Ammon's horn (tissue), 1 donor: Measurements from ENCODE around the gene MYO5C.
"Not testable (repeated sequence)": the region's sequence is repeated elsewhere in the genome, so short reads cannot be mapped to it uniquely, and the experiment has no call there.

ENCODE experiments used
- DNase-seq: peaks from one replicate; pipeline ENCODE4 v3.0.0-alpha.2; 2016; ENCODE audit warnings: low spot score

The MYO5C gene

DNA sequence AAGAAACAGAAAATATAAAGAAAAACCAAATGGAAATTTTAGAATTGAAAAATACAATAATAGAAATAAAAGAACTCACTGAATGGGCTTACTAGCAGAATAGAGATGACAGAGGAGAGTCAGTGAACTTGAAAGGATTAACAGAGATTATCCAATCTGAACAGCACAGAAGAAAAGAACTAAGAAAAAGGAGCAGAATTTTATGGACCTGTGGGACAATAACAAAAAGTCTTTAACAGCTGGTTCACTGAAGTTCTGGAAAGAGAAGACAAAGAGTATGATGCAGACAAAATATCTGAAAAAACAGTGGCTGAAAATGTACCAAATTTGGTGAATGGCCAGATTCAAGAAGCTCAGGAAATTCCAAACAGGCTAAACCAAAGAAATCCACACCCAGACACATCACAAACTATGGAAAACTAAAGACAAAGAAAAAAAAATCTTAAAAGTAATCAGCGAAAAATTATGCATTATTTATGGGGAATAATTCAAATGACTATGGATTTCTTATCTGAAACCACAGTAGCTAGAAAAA lies 94.7 kb downstream of the MYO5C start:
- DNase-seq, result no peak

DNA sequence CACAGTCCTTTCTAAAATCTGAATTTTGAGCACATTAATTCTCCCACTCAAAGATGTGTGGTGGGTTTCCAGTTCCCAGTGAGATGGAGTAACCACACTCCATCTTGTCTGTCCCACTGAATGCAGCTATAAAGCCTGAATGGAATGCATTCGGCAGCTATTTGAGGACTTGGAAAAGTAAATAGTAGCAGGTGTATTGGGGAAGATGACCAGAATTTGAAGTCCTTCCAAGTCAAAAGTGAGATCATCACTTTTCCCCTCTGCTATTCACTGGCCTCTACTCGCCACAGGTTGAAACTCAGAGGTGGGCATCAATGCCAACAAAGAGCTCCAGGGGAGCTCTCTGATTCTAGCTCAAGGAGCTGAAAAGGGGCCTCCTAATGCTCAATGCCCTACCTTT lies 96.3 kb downstream of the MYO5C start:
- DNase-seq, result no peak

DNA sequence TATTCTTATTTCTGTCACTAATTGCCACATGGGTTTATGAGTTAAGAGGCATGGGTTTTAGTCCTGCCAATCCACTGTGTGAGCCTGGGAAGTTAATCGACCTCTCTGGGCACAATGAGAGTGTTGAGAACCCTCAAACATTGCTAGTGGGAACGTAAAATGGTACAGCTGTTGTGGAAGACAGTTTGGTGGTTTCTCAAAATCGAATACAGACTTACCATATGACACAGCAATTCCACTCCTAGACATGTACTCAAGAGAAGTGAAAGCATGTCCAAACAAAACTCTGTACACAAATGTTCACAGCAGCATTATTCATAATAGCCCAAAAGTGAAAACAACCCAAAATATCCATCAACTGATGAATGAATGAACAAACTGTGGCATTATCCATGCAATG lies 98.7 kb downstream of the MYO5C start:
- no peak for DNase-seq

DNA sequence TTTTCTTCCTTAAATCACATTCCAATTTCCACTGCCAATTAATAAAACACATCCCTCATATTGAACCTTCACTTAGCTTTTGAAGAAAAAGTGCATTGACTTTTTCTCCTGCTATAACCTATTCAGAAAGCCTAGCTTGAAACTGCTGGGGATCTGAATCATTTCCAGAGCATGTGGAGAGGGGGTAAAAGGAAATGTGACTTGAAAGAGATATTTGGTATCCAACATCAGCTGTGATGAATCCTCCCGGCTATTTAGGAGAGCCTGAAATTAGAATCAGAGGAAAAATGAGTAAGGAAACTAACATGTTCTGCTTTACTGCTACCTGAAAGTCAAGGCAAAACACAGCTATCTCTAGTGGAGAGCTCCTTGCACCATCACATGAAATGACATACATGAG lies 101.8 kb downstream of the MYO5C start:
- no peak for DNase-seq

DNA sequence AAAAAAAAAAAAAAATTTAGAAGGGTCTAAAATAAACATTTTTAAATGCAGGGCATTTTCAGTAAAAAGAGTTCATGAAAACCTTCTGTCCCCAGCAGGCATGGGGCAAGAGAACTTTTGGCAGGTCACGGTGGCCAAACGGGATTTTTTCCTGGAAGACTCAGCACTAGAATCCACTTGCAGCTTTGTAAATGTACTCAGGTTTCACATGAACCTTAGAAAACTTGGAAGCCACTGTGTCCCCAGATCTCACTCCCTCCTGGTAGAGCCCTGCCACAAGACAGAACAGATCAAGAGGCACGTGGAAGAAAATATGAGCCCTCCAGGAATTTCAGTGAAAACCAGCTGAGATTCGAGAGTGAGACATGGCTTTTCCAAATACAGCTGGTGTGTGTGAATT lies 102.3 kb downstream of the MYO5C start:
- DNase-seq, result no peak

DNA sequence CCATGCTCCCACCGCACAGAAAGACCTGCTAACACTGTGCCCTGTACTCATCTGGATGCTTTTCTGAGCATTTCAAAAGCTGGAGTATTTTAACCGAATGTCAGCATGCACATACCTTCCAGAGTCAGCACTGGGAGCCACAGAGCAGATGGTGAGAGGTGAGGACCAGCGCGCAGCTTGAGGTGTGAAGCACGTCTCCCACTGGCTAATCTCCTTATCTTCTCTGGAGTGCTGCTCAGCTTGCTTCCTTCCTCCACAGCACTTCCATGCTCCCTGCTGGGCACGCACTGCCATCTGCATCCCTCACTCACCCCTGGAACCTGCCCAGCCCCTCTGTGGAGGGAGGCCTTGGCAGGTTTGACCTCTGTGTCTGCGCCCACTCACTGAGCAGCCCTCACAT lies 104.4 kb downstream of the MYO5C start, which contains the start of gene GNB5:
GNB5 (minus strand) TSS at position 186 of the 400 bp plus-strand sequence. CDS start 6,716 bp downstream, outside the sequence.
- no peak for DNase-seq

DNA sequence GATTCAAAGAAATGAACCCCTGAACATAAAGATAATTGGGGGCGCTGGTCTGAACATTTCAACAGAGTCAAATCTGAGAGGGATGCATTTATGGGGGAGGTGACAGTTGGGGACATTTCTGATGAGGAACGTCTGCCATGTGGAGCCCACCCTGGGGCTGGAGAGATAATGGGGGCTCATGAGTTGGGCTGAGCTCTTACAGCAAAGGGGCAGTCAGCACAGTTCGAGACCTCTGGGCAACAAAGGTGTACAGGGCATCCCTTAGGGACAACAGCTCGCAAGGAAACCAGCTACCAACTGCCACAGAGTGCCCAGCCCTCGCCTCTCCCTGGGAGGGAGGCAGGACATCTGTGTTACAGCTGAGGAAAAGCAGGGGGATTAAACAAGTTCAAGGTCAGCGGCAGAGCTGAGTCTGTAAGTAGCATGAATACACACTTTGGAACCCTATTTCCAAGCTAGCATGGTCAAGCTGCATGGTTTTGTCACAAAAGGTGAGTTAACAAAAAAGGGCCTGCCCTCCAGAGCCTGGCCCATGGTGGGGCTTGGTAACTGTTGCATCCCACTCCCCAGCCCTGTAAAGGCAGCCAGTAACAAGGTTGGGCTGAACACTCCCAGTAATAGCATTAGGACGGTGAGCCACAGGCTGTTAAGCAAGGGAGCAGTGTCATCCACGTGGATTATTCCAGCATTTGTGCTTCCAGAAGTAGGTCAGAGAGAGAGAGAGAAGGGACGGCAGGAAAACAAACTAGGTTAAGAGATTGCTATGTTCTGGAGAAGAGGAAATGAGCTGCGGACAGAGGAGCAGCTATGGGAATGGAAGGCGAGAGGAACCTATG lies 108.7 kb downstream of the MYO5C start:
- DNase-seq, result peak; percentile 16

DNA sequence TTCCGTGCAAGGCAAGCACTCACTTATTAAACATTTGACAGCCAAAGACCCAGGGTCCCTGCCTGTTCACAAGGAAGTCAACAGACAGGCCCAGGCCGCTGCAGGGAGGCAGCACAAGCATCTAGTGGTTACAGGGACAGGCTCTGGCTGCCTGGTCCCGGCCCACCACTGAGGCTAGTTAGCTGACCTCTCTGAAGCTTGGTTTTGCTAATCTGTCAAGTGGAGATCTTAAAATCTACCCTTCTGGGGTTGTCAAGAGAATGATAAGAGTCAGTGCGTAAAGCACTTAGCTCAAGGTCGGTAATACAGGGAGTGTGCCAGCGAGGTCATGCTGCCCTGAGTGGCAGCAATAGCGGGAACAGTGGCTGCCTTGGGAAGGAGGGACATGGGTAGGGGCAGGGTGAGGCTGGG lies 110.4 kb downstream of the MYO5C start:
- no peak for DNase-seq

DNA sequence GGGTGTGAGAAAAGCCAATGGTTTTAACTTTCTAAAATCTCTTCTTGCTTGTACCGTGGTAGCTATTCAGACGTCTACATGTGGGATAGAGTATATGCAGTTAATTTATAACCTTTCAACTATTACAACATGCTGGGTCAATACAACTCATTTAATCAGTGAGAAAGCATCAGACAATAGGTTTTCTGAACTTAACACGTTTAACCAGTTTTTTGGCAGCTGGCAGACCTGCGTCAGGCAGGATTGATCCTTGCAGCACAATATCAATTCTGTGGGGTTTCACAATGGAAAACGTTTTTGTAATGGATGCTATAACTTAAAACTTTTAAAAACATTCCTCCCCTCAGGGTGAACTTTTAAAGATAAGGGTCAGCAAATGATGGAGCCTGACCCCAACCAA lies 110.9 kb downstream of the MYO5C start:
- DNase-seq, result no peak

DNA sequence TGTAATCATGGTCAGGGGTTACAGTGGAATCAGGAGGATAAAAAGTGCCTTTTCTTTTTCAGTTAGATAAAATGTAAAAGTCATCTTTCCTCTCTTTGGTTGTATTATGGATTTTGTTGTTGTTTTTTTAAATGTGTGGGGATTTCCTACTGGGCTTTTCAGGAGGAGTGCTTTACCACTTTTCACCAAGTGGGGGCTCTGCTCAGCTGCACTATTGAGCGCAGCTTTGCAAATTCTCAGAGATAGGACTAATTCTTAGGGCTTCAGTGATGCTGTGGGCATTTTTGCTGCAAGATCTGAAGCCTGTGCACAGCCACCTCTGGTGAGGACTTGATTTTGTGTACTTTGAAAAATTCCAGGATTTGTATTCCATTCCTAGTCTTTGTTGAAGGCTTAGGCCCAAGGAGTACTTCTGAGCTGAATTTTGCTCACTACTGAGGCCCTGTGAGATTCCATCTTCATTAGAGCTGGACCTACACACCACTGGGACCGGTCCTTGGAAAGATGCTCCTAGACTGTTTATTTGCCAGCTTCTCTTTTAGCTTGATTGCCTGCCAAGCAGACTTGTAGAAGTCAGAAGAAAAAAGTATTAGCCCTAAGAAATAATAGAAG lies 111.9 kb downstream of the MYO5C start:
- no peak for DNase-seq

DNA sequence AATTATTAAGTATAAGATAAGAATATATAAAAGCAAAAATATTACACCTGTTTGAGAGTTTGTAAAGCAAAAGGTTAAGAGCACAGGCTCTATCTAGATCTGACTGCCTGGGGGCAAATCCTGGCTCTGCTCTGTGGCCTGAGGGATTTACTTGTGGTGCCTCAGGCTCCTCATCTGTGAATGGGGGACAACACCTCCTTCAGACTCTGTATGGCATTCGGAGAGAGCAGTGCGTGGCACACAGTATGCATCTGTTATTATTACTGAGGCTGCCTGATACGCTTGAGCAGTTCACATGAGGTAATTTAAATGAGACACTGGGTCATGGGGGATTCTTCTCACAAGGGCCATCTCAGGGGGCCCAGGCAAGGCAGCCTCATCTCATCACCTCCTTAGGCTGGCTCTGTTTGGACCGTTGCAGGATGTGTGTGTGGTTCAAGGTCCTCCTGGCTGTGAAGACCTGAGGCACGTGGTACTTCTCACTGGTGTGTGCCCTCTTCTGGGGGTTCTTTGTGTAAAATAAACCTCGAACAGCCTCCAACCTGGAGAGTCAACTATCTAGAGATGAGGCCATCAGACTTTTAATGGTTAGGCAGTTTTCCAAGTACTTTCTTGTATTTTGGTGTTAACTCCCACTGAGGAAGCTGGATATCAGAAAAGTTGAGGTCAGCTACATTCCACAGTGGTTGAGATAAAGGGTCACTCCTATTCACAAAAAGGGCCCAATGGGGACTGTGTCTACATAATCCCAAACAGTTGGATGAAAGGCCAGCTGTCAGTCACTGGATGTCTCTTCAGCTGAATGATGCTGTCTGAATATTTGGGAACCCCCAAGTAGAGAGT lies 113.4 kb downstream of the MYO5C start:
- no peak for DNase-seq

DNA sequence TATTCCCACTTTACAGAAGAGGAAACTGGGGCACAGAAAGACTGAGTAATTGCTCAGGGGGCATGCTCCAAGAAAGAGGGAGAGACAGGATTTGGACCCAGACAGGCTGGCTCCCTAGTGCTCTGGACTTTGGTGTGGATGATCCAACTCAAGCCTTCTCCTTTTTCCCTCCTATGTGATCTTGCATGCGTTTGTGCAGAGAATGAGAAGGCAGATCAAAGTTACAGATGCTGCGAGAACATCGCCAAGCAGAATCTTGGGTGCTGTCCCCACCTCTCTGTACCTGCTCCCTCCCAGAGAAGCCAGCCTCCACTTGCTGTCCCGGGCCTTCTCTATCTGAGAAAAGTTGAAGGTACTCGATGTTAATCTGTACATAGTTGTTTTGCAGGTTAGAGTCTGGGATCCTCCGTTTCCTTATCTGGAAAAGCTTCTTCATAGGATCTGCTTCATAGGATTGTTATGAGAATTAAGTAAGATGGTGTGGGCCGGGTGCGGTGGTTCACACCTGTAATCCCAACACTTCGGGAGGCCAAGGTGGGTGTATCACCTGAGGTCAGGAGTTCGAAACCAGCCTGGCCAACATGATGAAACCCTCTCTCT lies 114.7 kb downstream of the MYO5C start:
- DNase-seq, result no peak

DNA sequence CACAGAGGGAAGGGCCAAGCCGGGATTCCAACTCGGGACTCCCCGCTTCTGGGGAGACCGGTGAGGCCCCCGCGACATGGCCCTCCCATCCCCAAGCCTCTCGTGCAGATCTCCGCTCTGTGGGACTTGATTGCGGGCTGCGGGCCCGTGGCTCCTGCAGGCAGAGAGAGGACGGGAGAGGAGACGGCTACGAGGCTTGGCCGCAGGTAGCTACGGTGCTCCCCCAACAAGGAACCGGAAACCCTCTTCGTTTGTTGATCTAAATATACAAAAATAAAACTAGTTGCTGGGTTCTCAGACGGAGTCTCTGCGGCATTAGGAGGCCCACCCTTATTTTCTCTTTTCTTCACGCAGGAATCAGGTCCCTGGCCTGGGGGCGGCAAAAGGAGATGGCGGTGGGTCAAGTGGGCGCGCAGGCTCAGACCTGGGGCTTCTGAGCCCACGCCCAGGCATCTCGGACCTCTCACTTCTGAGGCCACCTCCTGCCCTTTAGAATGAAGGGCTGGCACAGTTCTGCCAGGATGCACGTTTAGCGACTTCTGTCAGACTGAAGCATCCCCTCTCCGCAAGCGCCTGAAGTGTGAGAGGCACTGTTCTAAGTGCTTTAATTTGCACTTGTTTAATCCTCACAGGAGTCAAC lies 115.3 kb downstream of the MYO5C start:
- peak; percentile 20 for DNase-seq

DNA sequence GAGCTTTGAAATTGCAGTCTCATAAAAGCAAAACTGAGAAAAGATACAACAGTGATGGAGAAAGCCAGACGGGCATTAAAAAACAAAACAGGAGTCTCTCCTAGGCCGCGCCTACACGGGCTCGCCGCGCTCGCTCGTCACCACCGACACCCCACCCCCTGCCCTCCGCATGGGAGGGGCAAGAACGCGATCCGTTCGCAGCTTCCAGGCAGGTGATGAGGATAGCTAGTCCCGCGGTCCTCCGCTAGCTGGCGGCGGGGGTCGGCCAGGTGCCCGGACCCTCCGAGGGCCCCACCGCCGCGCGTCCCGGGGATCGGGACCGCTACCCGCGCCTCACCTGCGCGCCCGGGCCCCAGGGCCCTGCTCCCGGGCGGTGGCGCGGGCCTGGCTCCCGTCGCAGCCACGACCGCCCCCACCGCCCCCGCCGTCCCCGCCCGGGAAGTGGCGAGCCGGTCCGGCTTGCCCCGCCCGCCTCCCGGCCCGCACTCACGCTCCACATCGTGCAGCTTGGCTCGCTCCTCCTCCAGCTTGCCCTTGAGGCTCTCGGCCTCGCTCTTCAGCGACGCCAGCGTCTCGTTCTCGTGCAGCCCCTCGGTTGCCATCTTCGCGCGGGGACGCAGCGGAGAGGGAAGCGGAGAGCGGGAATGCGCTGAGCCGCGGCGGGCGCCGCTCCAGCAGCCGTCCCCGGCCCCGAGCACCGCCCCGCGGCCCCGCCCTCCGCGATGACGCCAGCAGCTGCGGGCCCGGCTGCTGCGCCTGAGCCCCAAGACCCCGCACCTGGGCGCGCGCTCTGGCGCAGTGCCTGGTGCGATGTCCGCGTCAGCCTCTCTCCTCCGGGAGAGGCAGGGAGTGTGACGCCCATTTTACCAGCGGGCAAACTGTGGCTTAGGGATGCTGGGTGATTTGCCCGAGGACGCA lies 116.1 kb downstream of the MYO5C start:
- DNase-seq, result peak; percentile 87

DNA sequence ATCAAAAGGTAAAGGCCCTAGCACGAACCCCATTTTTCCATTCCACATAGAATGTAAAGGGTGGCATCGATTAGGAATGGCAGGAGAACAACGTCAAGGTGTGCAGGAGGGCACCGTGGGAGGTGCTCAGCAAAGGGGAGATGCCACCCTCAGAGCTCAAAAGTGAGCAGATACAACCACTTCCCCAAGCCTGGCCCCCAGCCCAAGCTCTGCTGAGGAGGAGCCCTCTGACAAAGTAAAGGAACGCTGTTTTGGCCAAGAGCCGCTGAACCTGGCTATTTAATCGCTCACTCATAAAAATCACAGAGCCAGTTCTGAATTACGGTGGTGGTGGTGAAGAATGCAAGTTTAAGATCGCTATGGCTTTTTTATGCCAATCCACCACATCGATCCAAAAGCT lies 116.8 kb downstream of the MYO5C start:
- DNase-seq, result no peak

DNA sequence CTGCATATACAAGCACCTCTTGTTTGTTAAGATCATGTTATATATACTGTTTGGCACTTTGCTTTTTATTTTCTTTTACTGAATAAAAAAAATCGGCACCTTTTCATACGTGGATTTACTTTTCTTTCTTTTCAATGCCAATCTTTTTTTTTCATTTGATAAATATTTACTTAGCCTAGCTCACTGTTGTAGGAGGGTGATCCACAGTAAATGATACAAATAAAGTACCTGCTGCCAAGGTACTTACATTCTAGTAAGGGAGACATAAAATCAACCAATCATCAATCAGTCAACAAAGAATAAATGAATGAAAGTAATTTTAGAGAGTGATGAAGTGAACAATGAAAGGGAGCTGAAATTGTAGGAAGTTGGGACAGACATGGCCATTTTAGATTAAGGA lies 122.7 kb downstream of the MYO5C start:
- DNase-seq, result no peak

DNA sequence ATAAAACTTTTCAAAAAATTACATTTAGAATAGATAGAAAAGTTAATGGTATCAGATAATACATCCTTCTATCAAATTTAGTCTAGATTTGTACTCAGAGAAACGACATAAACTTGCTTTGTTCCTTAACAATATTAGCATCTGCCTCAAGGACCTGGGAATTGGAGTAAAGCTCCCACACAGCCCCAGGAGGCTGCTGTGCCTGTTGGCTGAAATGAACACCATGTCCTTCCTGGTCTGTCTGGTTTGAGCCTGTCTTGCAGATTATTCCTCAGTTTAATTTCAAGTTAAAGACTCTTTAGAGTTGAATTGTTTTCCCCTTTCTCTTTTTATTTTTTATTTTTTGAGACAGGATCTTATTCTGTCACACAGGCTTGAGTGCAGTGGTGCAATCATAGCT lies 123.8 kb downstream of the MYO5C start:
- no peak for DNase-seq

DNA sequence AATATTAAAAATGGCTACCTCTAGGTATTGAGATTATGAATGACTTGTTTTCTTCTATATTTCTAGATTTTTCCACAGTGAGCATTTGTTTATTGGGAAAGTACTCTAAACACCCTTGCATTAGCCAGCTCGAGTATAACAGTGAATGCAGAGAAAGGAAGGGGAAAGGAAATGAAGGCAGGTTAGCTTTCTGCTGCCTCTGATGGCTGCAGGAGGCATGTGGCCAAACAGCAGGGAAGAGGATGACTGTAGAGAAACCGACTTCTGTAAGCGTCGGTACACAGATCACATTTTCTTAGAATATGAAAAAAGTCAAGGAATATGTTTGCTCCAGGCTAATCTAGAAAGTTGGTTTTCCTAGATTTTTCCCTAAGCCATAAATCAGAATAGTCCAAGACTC lies 124.2 kb downstream of the MYO5C start:
- DNase-seq, result no peak

DNA sequence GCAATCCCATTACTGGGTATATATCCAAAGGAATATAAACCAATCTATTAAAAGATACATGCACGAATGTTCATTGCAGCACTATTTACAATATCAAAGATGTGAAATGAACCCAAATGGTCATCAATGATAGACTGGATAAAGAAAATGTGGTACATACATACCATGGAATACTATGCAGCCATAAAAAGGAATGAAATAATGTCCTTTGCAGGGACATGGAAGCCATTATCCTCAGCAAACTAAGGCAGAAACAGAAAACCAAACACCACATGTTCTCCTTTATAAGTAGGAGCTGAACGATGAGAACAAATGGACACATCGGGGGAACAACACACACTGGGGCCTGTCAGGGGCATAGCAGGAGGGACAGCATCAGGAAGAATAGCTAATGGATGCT lies 125.4 kb downstream of the MYO5C start:
- not testable (repeated sequence) for DNase-seq

DNA sequence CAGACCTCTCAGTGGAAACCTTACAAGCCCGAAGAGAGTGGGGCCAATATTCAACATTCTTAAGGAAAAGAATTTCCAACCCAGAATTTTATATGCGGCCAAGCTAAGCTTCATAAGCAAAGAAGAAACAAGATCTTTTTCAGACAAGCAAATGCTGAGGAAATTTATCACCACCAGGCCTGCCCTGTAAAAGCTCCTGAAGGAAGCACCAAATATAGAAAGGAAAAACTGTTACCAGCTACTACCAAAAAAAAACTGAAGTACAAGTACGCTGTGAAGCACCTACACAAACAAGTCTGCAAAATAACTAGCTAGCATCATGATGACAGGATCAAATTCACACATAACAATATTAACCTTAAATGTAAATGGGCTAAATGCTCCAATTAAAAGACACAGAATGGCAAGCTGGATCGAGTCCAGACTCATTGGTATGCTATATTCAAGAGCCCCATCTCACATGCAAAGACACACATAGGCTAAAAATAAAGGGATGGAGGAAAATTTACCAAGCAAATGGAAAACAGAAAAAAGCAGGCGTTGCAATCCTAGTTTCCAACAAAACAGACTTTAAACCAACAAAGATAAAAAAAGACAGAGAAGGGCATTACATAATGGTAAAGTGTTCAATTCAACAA lies 130.0 kb downstream of the MYO5C start:
- not testable (repeated sequence) for DNase-seq
